ENCODE results near the gene NOSTRIN.
"Not testable (repeated sequence)": the region's sequence is repeated elsewhere in the genome, so short reads cannot be mapped to it uniquely, and the experiment has no call there.

Gene NOSTRIN

DNA sequence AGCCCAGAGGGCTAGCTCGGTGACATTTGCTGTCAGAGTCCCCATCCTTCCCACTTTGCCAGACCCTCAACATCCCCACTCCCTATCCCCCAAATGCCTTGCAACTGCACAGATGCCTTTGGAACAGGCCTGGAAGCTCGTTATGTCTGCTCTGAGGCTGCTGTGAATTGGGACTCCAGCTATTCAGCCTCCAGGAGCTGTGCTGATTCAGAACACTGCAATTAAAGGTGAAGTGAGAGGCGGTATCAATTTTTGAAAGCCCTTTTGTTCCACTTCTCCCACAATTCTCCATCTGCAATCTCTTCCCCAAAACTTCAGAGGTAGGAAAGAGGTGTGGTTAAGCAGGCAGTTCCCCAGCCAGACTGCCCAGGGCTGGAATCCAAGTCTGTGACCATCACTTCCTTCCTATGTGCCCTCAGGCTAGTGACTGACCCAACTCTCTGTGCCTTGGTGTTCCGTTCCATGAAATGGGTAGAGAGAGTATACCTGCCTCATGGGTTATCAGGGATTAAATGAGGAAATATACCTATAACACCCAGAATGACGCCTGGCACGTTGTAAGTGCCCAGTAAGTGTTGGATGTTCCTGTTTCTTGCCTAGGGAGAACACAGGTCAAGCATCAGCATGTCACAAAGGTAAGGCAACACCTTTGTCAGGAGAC is 17.5 kb downstream of the NOSTRIN start:
- no peak for DNase-seq (ENCODE audit: low read depth)

DNA sequence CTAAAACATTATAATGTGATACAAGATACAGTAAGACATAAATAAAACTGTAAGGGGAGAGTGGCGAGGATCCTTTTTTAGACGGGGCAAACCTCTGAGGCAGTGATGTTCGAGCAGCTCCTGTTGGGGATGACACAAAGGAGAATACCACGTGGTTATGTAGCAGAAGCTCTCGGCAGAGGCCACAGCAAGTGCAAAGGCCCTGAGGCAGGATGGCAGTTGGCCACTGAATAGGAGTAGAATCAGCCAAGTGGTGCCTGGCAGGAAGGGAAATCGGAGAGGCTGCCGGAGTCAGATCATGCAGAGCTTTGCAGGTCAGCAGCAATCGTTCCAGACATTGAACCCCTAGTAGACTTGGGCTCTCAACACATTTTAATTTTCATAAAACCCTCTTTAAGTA is 19.1 kb downstream of the NOSTRIN start:
- no peak for DNase-seq (ENCODE audit: low read depth)

DNA sequence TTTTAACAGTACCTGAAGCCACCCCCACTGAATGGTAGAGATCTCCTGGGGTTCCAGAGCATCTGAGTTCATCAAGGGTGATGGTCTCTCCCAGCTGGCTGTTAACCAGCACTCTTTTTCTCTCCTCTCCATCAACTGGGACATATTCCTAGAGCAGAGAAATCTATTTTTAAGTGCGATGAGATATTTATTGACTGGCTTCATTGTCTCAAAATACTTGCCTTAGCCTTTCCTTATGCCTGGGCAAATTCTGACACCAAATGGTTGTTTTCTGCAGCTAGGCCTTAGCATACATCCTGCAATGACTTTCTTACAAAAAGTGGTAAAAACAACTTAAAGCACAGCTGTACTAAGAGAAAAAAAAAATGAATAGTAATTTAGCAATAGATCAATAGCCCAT is 19.6 kb downstream of the NOSTRIN start:
- DNase-seq (ENCODE audit: low read depth): no peak

DNA sequence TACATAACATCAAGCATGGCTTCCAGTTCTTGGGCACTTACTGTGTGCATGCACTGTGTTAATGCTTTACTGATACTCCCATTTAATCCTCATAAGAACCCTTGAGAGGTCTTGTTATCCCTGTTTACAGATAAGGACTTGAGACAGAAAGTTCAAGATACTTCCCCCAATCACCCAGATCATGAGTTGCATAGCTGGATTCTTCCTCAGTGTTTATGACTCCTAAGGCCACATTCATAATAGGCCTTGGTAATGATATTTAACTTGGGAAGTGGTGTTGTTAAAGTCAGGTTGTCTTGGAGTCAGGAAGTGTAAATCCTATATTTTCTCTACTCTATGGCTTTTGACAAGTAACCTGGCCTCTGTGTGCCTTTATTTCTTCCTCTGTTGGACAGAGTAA is 22.7 kb downstream of the NOSTRIN start:
- no peak for DNase-seq (ENCODE audit: low read depth)

DNA sequence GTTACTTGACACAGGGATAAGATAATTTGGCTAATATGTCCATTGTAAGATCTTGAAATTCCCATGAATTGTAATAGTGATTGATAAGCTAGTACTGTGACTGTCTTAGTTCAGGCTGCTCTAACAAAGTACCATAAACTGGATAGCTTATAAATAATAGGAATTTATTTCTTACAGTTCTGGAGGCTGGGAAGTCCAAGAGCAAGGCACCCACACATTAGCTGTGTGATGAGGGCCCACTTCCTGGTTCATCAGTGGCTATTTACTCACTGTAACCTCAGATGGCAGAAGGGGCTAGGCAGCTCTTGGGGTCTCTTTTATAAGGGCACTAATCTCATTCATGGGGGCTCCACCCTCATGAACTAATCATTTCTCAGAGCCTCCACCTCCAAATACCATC is 28.5 kb downstream of the NOSTRIN start:
- DNase-seq (ENCODE audit: low read depth): no peak

DNA sequence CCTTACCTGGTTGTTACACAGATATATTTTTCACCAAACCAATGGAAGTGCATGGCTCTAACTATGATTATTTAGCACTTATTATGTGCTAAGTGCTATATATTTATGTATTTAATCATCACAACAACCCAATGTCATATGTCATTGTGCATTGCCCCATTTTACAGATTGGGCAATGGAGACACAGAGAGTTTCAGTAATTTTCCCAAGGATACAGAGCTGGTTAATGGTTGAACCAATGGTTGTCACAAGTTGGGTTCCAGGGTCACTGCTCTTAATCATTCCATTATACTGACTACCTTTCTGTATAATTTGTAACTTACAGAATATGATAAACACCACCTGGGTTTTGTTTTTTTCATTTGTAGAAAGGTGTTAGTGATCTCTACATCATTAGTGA is 29.2 kb downstream of the NOSTRIN start:
- no peak for DNase-seq (ENCODE audit: low read depth)

DNA sequence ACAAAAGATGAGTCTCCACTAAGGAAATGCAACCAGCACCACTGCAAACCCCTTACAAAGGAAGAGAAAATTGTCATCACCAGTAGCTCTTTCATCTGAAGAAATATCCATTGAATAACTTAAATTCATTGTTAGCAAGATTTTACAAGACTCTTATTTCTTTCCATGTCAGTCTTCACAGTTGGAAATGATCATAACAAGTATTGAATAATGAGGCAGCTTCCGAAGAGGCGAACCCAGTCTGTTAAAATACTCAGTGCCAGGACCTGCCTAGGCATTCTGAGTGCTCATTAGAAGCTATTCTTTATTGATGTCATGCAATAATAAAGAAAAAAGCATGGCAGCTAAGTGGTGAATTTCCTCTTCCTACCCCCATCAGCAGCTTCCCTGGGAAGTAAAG is 33.5 kb downstream of the NOSTRIN start:
- DNase-seq (ENCODE audit: low read depth): no peak

DNA sequence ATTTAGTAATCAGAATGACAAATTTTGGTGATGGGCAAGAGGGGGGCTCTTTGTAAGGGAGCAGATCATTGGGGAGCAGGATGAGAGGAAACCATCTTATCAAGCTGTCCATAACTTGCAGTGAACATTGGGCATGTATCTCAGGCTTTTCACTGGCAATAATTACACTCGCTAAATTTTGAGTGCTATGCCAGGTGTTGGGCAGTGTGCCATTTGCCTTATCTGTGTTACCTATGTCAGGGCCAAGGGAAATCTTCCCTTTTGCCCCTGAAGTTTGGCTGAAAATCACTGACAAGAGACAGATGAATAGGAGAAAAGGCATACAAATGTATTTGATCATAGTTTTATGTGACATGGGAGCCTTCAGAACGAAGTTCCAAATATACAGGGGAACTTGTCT is 39.0 kb downstream of the NOSTRIN start:
- no peak for DNase-seq (ENCODE audit: low read depth)

DNA sequence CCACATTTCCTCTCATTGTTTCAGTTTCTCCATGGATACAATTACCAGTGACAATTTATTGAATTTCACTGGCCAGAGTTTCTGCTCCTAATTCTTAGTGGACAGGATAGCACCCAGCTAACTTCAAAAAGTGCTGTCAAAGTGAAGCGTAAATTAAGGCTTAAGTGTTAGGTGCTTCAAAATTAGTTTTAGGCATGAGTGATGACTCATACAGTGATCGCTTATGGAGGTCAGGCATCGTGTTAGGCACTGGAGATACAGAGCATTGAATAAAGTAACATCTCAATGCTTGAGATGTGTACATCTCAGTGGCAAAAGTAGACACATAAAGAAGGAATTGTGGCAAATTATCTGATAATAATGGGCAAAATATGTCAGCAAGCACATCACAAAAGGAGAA is 40.8 kb downstream of the NOSTRIN start:
- no peak for DNase-seq (ENCODE audit: low read depth)

DNA sequence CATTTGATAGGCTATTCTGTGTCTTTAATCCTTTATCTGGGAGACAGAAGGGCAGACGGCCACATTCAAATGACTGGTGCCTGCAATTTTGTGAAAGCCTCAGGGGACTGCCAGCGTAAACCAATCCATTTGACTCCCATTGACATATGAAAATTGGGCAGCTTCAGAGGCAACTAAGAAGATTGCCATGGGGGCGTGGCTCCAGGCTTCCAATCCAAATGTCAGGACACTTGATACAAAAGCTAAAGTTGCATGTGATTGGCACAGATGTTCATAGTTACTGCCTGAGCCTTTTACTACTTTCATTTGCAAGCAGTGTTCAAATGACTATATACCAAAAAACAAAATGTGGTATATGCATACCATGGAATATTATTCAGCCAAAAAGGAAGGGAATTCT is 45.8 kb downstream of the NOSTRIN start:
- no peak for DNase-seq (ENCODE audit: low read depth)

DNA sequence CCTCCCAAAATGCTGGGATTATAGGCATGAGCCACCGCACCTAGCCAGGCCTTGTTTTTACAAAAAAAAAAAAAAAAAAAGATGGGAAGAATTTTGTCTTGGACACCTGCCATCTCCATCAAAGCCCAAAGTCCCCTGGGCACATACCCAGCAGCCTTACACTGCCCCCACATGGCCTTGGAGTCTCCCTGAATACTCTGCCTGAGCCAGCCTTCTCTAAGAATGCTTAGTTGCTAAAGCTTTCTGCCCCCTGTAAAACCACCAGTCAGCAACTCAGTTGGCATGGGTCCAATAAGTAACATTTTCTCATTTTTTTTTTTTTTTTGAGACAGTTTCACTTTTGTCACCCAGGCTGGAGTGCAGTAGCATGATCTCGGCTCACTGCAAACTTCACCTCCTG is 47.2 kb downstream of the NOSTRIN start:
- no peak for DNase-seq (ENCODE audit: low read depth)

DNA sequence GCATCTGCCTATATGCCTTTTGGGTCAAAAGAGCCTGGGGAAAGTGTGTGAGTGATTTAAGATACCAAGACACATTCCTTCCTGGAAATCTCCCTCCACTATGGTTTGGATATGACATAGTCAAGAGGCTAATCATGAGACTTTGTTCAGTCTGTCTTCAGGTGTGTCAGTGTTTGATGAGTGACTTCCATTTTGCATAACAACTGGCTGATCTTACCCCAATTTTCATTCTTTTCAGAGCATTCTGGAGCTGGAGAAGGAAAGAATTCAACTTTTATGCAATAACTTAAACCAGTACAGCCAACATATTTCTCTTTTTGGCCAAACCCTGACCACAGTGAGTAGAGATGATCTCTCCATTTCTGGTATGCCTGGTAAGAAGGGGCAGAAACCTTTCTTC is 48.4 kb downstream of the NOSTRIN start:
- no peak for DNase-seq (ENCODE audit: low read depth)

DNA sequence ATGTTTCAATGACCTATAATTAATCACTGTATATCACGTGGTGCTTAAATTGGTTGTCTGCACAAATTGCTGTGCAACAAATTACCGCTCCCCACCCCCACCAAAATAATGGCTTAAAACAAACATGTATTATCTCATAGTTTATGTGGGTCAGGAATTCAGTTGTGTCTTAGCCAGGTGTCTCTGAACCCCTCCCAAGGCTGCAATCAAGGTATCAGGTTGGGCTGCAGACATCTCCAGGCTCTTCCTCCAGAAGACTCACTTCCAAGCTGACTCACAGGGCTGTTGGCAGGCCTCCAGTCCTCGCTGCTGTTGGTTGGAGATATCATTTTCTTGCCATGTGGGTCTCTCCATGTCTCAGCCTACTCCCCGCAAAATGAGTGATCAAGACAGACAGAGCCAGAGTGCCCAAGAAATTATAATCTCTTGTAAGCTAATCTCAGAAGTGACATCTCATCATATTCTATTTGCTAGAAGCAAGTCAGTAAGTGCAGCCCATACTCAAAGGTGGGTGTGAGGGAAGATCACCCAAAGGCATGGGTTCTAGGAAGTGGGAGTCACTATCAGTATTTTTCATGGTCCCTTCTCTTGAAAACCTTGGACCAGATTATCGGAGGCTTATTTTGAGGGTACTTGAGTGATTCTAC is 49.4 kb downstream of the NOSTRIN start:
- no peak for DNase-seq (ENCODE audit: low read depth)

DNA sequence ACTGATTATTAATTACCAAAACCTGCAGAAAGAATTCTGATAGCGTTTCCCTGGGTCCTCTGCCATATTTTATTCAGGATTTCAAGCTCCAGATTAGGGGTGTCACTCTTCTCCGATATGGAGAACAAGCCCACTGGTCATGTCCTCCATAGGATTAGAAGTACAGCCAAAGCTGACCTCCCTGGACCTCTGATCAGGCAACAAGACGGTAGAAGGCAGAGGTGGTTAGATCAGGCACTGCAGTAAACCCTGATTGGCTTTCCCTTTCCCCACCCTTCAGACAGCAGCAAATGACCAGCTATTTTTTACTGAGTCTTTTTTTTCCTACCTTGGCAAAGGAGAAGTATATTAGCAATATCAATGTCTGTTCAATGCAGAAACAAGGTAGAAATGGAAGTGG is 50.0 kb downstream of the NOSTRIN start:
- no peak for DNase-seq (ENCODE audit: low read depth)

DNA sequence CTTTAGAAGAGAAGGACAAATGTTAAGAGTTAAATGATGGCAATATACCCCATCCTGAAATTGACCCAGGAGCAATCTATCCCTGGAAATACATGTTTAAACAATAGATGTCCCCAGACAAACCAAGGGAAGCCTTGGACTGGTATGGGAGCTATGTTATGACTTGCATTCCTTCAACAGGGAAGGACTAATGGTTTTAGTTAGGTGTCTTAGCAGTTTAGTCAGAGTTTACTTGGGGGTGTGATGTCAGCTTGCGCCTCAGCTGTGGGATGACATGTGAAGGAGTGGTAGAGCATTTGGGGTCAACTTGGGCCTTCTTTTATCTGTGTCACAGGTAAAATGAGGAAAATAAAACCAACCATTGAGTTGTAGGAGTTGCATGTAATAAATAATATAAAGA is 51.0 kb downstream of the NOSTRIN start:
- DNase-seq (ENCODE audit: low read depth): no peak

DNA sequence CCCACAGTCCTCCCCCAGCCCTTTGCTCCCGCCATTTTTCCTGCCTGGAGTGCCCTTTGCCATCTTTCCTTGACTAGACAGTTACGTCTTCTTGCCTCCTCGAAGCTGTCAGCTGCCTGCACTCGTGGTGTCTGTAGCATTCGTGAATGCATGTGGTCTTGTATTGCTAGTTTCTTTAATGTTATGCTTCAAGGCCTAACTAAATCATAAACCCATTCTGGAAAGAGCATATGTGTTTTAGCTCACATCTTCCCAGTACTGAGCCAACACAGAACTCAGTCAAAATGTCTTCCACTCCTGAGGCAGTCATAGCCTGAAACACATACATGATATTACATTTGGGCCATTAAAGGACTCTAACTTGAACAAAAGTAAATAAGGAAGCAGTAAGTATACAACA is 52.2 kb downstream of the NOSTRIN start:
- no peak for DNase-seq (ENCODE audit: low read depth)

DNA sequence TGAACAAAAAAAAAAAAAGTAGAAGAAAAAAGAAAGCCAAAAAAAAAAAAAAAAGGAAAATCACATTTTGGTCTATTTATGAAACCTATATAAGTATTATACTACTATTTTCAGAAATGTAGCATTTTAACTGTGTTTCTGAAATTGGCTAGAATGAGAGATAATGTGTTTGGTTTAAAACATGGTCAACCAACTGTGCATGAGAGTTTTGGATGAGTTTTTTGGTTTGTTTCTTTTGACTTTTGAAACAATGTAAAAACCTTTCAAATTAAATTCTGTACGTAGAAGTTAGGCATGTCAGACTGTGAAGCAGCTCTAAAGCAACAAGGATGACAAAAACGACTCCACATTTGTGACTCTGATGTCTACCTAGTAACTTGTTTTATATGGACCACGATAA is 53.2 kb downstream of the NOSTRIN start:
- DNase-seq (ENCODE audit: low read depth): no peak

DNA sequence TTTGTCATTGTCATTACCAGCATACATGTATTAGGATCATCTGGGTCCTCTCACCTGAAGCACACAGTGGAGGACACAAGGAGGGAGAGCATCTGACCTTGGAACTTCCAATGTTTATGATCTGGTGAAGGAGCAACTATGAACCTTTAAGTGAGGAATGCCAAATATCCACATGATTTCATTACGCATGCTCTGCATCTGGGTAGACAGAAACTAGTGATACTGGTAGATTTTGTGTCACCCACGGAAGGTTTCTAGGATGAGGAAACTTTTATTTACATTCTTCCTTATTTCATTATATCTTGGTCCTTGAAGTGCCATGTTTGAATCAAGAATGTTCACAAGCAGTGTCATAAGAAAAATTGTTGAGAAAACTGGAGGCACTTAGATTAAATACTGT is 55.7 kb downstream of the NOSTRIN start:
- no peak for DNase-seq (ENCODE audit: low read depth)

DNA sequence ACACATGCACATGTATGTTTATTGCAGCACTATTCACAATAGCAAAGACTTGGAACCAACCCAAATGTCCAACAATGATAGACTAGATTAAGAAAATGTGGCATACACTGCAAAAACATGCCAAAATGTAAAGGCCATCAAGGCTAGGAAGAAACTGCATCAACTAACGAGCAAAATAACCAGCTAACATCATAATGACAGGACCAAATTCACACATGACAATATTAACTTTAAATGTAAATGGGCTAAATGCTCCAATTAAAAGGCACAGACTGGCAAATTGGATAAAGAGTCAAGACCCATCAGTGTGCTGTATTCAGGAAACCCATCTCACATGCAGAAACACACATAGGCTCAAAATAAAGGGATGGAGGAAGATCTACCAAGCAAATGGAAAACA is 64.7 kb downstream of the NOSTRIN start:
- not testable (repeated sequence) for DNase-seq (ENCODE audit: low read depth)

DNA sequence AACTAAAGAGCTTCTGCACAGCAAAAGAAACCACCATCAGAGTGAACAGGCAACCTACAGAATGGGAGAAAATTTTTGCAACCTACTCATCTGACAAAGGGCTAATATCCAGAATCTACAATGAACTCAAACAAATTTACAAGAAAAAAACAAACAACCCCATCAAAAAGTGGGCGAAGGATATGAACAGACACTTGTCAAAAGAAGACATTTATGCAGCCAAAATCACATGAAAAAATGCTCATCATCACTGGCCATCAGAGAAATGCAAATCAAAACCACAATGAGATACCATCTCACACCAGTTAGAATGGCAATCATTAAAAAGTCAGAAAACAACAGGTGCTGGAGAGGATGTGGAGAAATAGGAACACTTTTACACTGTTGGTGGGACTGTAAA is 67.9 kb downstream of the NOSTRIN start:
- not testable (repeated sequence) for DNase-seq (ENCODE audit: low read depth)

DNA sequence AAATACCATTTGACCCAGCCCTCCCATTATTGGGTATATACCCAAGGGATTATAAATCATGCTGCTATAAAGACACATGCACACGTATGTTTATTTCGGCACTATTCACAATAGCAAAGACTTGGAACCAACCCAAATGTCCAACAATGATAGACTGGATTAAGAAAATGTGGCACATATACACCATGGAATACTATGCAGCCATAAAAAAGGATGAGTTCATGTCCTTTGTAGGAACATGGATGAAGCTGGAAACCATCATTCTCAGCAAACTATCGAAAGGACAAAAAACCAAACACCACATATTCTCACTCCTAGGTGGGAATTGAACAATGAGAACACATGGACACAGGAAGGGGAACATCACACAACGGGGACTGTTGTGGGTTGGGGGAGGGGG is 68.4 kb downstream of the NOSTRIN start:
- not testable (repeated sequence) for DNase-seq (ENCODE audit: low read depth)

DNA sequence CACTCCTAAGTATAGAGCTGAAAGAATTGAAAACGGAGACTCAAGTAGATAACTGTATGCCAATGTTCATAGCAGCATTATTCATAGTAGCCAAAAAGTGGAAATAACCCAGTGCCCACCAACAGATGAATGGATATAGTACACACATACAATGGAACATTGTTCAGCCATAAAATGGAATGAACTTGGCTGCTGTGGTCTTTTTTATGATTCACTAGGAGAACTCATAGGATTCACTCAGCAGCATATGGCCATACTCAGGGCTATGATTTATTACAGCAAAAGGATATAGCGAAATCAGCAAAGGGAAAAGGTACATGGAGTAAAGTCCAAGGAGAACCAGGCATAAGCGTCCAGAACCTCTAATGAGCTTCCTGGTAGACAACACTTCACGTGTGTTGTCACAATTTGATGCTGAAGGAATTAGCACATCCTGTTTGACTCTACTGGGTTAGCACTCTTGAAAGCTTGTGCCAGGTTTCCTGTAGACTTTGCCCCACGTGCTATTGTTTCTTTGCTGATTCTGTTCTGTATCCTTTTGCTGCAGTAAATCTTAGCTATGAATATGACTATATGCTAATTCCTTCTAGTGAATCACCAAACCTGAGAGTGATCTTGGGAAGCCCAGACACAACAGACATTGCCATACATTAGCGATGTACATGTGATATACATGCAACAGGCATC is 72.1 kb downstream of the NOSTRIN start:
- DNase-seq (ENCODE audit: low read depth): no peak

DNA sequence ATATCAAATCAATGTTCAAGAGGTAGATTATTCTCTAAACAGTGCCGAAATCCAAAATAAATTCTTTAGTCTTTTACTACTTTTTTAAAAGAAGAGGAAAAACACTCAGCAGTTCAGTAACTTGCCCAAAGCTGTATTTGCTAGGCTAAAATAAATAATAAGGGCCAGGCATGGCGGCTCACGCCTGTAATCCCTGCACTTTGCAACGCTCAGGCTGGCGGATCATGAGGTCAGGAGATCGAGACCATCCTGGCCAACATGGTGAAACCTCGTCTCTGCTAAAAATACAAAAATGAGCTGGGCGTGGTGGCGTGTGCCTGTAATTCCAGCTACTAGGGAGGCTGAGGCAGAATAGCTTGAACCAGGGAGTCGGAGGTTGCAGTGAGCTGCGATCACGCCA is 79.7 kb downstream of the NOSTRIN start:
- DNase-seq (ENCODE audit: low read depth): not testable (repeated sequence)

DNA sequence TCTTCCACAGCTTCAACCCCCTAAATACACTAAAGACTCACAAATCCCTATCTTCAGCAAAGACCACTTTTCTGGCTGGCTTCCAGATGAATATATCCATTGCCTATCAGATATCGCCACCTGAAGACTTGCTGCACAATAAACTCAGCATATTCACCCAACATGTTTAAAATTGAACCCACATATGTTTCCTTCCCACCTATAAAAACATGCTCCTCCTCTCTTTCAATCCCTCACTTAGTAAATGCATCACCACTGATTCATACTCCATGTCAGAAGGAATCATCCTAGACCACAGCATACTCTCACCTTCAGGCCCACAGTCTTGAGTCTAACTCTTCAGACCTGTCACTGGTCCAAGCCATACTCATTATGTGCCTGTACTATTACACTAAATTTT is 82.5 kb downstream of the NOSTRIN start:
- no peak for DNase-seq (ENCODE audit: low read depth)

All from stimulated activated CD8-positive, alpha-beta memory T cell treated with anti-CD3 and anti-CD28 coated beads, Interleukin-7, amount 100 ng/mL, for 24 hours (primary cell).